NCI-H524 (cell line): ENCODE results near the gene GMIP.

Experiments used
- DNase-seq, 2 experiments: peaks; one replicate each; lab custom pipeline; 2025; lab: John Stamatoyannopoulos, UW

The GMIP gene

DNA sequence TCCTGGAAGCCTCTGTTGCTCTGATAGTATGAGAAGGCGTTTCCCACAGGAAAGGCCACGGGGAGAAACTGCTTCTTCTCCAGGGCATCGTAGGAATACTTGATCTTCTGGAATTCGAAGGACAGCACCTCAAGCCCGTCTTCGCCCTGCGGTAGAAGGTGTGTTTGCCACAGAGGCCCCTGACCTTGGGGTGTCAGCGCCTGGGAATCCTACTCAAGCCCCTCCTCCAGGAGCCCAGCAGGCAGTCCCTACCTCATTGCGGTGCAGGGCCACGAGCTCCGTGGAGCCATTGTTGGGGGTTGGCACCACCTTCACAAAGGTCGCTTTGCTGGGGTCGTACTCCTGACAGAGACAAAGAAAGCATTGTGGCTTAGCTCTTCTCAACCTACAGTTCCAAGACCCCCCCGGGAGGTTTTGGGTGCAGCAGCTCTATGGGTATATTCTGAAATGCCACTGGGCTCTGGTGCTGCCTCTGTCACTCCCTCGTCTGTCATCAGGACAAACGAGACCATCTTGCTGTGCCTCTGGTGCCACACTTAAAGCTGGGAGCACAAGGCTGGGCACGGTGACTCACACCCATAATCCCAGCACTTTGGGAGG is 16.3 kb upstream of the GMIP start:
- DNase-seq, result no peak

DNA sequence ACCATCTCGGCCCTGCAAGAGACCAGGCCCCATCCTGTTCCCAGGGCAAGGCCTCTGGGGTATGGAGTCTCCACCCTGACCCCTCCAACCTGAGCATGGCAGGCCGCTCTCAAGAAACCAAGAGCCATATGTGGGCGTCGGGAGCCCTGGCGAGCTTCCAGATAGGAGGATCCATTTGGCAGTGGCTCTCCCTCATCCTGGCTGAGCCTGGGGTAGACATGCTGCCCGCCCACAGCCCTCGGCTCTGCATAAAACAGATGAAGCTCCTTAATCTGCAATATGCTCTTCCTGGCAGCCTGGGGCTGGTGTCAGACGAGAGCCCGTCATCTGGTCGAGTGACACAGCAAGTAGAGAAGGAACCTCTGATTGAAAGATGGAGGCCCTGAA is 13.9 kb upstream of the GMIP start:
- peak; percentile 79 to 91 for DNase-seq

DNA sequence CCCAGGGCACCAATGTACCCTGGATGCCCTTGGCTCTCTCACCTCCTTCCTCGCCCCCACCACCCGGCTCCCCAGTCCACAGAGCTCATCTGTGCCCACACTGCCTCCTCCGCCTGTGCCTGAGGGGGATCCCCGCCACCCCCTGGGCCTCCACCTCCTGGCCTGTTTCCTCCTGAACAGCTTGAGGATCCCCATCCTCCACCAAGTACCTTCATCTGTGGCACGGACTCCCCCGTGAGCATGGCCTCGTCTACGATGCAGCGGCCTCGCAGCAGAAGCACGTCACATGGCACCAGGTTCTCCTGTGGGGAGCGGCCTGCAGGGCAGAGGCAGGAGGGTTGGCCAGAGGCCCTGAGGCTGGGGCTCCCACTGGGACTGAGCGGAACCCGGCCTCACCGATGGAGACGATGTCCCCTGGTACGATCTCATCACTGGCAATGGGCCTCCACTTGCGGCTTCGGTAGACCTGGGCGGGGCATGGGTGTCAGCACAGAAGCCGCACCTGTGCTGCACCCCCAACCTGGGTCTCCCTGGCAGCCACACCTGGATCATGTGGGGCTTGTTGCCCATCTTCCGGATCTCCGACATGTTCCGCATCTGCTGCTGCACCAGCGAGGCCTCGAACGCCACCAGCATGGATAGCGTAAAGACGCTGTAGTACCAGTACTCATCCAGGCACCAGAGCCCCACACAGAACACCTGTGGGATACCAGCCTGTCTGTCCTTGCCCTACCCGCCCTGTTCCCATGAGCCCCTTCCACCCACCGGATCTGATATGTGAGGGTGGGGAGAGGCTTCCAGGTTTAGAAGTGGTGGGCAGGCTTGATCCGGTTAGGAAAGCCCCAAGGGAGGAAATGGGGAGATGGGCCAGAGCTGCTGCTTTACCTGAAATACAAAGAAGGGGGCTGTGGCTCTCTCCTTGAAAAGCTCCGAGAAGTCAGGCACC is 13.3 kb upstream of the GMIP start:
- no peak for DNase-seq

DNA sequence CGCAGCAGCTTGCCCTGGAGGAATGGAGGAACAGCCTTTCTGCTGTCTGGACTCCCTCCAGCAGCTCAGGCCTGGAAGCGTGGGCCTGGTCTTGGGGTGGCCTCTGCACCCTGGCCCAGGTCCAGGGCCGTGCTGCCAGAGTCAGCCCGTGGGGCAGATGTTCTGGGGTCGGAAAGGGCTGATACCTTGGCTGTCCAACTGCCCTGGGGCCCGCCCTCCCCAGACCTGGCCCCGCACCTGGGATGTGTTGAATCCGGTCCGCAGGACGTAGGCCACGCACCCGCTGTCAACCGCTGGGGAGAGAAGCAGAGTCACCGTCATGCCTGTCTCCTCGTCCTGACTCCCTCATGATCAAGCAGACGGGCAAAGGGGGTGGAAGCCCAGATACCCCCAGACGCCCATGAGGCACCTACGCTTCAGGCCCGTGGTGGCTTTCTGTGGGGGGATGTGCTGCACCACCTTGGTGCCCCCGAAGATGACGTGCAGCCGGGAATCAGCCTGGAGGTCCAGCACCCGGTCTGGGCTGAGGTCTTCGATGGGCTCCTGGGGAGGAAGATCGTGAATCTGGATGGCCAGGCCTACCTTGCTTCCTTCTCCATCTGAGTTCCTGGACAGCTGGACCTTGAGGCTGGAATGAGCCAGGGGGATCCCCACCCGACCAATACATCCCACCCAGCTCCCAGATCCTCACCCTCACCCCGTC is 12.3 kb upstream of the GMIP start:
- no peak for DNase-seq

DNA sequence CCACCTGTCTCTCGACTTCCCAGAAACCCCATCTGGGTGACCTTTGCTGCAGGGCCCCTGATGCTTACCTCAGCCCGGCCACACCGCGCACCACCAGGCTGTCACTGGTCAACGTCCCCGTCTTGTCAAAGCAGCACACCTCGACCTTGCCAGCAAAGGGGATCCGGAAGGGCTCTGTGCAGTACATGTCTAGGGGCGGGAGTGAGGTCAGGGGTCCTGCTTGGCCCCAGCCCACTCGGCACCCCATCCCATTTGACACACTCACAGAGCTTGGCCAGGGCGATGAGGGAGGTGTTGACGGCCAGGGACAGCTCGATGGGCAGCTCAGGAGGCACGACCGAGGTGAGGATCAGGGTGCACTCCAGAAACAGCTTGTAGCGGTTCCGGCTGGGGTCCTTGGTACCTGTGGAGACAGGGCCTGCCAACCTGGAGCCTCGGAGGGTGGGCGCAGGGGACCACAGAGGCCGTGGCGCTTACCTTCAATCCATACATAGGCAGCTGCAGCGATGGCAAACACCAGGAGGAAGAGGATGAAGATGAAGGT is 11.7 kb upstream of the GMIP start:
- no peak for DNase-seq

DNA sequence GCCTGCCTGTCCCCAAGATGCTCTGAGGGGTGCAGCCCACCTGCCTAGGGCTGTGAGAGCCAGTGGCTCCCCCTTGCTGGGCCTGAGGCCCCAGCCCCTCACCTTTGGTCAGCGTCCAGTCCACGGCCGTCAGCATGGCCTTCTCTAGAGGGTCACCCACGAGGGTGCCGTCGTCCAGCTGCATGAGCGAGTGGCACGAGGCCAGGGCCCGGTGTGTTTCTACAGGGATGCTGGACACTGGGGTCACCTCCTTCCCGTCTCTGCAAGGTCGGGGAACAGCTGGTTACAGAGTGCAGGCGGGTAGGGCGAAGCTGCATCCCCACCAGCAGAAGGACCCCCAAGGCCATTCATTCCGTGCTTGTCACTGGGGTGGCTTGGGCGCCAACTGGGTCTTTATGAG is 11.0 kb upstream of the GMIP start:
- DNase-seq, result no peak

DNA sequence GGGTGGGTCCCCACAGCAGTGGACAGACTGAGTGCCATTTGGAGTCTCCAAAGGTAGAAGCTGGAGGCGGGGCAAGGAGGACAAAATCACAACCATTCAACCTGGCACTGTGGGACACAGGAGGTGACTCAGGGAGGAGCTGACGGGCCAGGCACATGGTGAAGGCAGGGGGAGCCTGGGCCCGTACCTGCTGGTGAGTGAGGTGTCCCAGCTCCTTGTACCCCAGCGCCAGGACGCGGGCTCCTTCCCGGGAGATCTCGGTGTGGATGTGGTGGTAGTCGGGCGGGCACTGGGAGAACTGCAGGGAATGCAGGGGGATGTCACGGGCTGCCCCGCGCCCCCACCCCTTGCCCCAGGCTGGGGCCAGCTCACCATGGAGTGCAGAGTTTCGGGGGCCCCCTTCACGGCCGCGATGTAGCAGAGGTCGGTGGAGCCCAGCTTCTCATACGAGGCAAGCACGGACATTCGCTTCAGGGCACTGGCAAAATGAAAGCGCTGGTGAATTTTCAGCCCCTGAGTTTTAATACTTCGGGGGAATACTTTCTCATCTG is 10.2 kb upstream of the GMIP start:
- DNase-seq, result no peak

DNA sequence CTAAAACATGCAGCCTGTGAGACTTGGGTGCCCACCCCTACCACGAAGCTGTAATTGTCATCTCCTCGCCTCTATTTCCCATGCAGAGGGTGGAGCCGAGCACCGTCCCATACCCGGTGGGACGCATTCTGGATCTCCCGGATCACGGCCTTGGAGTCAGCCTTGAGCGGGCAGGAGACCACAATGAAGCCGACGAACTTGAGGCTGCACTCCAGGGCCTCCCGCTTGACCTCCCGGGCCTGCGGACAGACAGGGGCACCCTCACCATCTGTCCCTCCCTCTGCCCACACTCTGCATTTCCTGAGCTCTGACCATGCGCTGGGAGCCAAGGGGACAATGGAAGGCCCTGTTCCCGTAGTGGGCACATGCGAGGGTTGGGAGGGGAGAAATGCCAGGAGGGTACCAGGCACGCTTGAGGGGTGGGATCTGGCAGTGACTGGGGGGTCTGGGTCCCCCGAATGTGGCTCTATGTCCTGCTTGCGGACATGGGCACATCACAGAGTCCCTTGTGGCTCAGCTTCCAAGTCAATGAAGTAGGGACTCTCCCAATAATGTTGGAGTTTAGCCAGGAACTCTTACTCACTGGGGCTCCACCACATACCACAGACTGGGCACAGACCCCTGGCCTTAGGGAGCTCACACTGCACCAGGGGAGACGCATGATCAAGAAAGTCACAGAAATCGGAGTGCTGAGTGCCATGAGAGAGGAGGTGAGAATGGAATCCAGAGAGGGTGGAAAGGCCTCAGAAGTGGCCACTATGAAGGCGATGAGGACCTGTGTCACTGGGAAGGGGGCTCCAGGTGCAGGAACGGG is 9.2 kb upstream of the GMIP start:
- DNase-seq, result no peak

DNA sequence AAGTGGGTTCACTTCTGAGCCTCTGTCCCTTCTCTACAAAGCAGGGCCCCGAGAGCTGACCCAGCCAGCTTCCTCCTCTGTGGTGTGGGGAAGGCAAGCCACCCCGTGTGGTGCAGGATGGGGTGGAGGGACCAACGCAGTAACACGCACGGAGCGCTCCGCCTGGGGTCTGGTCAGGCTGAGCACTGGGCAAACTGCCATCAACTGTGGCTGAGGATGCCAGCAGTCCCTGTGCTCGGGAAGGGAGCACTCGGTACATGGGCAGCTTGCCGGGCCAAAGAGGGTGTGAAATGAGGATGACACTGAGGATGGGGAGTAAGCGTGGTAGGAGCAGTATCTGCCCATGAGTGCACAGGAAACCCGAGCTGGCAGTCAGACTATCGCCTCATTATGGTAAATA is 7.6 kb upstream of the GMIP start:
- no peak for DNase-seq

DNA sequence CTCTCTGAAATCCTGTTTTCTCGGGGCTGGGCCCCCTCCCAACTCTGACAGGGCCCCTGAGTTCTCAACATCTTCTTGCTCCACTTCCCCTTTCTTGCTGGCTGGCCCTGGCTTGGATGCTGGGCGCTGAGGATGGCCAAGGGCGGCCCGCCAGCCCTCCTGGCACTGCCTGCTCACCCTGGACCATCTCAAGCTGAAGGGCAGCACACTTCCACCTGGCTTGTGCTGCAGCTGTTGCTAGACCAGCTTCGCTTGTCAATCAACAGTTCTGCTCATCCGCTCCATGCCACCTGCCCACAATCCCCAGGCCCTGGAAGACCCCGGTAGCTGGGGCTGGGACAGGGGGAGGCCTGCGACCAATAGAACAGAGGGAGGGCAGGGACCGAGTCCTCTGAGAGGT is 6.9 kb upstream of the GMIP start:
- no peak for DNase-seq

DNA sequence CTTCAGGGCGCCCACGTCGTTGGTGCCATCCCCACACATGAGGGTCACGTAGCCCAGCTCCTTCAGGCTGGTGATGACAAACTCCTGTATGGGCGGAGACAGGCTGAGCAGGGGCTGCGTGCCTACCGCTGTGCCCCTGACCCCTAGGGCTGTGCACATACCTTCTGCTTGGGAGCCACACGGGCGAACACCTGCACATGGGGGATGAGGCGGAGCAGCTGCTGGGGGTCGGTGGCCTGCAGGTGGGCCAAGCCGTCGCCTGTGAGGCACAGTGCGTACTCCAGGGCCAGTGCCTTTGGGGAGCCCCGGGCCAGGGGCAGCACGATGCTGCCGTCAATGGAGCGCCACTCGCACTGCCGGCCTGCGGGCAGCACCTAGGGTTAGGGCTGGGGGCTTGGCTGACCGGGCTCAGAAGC is 6.1 kb upstream of the GMIP start:
- no peak for DNase-seq

DNA sequence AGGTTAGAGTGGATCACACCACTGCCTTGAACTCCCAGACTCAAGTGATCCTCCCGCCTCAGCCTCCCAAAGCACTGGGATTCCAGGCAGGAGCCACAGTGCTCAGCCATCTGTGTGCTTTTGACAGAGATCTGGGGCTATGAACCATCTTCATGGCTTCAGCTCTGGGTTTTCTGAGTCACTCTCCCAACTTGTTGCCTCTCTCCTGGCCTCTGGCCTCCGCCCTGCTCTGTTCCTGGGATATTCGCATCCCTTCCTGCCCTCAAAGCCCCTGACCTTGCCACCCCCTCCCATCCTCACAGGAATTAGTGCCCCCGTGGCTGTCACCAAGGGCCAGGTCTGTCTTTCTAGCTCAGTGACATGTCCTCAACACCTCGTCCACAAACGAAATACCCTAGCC is 5.7 kb upstream of the GMIP start:
- DNase-seq, result no peak

DNA sequence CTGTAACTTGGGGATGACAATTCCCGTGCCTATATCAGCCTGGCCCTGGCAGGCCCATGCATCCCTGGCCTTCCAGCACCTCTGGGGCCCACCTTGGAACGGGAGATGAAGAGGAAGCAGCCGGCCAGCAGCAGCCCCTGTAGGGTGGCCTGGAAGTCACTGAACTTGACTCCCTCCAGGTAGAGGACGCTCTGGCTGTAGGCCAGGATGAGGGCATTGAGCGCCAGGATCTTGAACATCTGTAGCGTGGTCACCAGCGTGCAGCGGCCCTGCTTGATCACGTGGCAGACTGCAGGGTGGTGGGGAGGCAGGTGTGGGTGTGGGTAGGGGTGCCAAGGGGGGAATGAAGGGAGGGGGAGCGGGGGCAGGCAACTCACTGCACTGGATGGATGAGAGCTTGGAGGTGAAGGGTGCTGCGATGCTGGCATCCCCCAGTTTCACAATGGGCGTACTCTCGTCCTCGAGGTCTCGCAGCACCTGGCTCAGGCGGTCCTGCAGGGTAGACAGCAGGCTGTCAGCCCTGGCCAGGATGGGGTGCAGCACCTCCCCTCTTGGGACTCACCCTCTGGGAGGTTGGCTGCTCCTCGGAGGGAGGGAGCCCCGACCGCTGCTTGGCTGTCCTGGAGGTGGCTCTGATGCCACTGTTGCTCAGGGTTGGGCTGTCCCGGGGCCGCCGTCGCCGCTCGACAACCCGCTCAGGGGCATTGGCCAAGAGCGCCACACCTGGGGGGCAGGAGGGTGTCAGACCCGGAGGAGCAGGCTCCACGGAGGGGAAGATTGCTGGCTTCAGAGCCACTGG is 3.8 kb upstream of the GMIP start:
- no peak for DNase-seq

DNA sequence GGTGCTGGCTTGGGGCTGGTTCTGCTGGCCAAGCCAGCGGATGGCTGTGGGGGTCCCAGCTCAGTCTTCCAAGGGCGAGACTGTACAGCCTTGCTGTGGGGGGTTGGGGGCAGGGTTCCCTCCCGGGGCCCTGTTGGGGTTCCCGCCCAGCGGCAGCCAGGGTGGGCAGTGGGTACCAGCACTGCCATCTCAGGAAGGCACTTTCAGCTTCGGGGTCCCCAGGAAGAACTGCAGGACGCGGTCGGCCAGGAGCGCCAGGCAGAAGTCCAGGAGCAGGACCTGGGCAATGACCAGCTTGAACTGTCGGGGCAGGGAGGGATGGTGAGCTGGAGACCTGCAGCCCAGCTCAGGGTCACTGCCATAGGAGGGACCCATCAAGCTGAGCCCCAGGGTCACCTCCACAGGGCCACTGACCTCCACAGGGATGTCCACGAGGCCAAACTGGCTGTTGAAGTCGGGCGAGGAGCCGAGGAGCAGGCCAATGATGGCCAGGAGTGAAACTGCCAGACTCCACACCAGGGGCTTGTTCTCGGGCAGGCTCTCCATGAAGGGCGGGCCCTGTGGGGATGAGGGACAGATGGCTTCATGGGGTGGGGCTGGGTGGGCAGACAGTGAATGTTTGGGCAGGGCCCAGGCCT is 1.9 kb upstream of the GMIP start:
- DNase-seq, result no peak

DNA sequence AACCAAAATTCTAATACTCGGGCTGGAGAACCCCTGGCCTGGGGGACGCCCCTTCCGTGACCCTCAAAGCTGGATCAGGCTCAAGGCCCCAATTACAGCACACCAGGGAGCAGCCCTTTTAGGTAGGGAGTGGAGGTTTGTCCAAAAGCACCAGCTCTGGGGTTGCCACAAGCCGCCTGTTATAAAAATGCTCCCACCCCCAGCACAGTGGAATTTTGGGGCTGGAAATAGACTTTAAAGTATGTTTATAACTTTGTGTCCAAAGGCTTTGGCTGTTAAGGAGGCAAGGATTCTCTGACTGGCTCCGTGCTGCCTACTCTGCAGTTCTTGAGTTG is 564 bp upstream of the GMIP start:
- DNase-seq, result peak in 1 of 2 experiments; percentile 36

DNA sequence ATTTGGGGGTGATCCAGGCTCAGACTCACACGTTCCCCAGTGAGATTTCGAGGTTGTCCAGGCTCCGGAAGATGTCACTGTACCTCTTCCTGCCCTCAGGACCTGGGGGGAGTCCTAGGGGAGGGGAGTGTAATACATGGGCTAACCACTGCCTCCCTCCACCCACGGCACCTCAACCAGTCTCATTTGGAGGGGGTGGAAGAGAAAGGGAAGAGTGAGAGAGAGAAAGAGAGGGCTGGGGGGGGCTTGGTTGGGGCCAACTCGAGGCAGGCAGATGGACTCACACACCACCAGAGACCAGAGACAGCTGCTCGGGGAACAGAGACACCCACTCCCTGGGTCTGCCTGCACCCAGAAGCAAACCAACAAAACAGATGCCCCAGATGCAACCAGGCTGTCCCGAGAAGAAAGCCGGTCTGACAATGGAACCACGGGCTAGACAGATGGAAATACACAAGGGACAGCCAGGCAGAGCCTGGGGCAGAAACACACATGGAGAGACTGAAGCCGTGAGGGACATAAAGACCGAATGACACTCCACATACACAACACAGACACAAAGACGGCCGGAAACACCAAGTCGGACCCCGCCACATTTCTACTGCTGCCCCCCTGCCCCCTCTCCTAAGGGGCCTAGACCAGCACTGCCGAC is 825 bp downstream of the GMIP start:
- DNase-seq, result peak; percentile 23 to 64

DNA sequence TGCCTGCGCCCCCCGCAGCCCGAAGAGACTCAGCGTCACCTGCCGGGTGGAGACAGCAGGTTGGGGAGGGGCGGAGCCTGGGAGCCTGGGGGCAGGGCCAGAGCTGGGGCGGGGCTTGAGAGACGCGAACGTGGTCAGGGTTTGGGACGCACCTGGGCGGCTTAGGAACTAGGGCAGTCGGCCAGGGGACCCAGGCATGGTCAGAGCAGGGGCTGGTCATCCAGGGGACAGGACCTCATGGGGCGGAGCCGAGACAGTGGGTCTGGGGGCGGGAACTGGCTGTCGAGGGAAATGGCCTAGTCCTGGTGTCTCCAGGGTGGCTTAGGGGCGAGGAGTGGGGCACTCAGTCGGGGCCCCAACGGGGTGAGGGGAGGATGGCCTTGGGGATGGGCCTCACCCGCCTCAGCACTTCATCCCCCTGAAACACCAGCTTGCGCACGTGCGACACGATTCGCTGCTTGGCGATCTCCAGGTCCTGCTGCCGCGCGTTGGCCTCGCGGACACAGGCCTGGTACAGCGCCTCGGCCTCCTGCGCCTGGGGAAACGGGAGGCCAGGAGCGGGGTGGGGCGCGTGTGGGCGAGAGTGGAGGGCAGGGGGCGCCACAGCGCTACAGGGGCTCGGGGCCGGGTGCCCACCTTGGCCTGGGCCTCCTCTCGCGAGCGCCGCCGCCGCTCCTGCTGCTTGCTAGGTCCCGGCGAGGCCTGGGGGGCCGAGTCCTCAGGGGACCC is 5.8 kb downstream of the GMIP start:
- DNase-seq, result no peak

DNA sequence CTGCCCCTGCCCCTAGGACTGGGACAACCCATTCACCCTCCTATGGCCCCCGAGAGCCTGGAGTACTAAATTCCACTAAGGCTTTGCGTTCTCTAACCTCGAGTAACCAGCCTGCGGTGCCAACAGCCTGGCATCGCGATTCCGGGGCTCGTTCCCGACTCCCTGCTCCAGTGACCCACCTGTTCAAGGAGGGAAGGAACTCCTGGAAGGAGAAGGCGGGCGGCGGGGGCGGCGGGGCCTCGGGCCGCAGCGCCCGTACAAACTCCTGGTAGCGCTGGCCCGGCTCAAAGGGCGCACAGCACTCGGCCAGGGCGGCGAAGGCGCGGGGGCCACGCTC is 6.3 kb downstream of the GMIP start:
- no peak for DNase-seq

DNA sequence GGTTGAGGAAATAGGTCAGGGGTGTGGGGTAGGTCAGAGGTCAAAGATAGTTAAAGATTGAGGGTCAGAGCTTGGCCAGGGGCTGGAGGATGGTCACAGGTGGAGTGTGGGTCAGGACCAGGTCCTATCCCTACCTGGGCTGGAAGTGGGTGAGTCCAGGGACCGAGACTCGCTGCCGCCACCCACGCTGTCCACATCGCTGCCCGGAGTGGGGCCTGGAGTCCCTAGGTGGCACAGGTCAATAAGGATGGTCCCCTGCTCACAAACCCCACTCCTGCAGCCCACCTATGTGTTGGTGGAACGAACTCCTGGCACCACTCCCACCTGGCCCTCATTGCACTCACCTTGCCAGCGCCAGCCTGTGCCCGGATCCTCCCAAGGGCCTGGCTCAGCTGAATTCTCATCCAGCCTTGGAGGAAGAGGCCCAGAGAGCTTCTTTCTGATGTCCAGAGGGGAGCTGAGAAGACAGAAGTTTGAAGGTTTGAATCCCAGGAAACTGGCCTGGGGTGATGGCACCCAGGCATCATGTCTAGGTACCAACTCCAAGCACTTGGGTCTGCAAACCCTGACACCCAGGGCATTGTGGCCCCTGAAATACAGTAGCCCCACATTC is 6.8 kb downstream of the GMIP start:
- no peak for DNase-seq
